PC-9 (cell line): ENCODE data around the gene RHOD.

Experiments used
- CTCF ChIP-seq: fragments of 200-600 bp; sonication (generic); conservative IDR thresholded peaks from 2 replicates; pipeline ENCODE4 v1.6.1; 2017; ENCODE audit warnings: mixed run types, antibody characterized with exemption, mild to moderate bottlenecking, moderate library complexity
- EZH2 ChIP-seq: fragments of 200-600 bp; sonication (generic); IDR thresholded peaks from 2 replicates; pipeline ENCODE4 v1.8.0; 2017; ENCODE audit warnings: antibody characterized with exemption, low read depth

GRCh38 chr11:67043572-67044349 lies 12.9 kb upstream of the RHOD start:
- TF ChIP-seq CTCF: no peak
- TF ChIP-seq EZH2: no peak
